8988T (cell line): ENCODE data around the gene CMSS1.
"Not testable (repeated sequence)": the region's sequence is repeated elsewhere in the genome, so short reads cannot be mapped to it uniquely, and the experiment has no call there.

Experiments
- DNase-seq: peaks from one replicate; pipeline ENCODE4 v3.0.0; 2011

The CMSS1 gene

GRCh38 chr3:100033184-100033583, 215.5 kb downstream of the CMSS1 start:
- no peak for DNase-seq

- no peak for DNase-seq
Observed at GRCh38 chr3:100033903-100034471, 216.3 kb downstream of the CMSS1 start.

GRCh38 chr3:100039075-100039474, 221.4 kb downstream of the CMSS1 start:
- DNase-seq = no peak

- DNase-seq = no peak
Observed at GRCh38 chr3:100040451-100041225, 223.0 kb downstream of the CMSS1 start.

- no peak for DNase-seq
Observed at GRCh38 chr3:100041328-100041749, 223.7 kb downstream of the CMSS1 start.

GRCh38 chr3:100042166-100042981, 224.7 kb downstream of the CMSS1 start:
- DNase-seq = no peak

- no peak for DNase-seq
Observed at GRCh38 chr3:100043271-100043670, 225.6 kb downstream of the CMSS1 start.

GRCh38 chr3:100044369-100044768, 226.7 kb downstream of the CMSS1 start:
- no peak for DNase-seq

GRCh38 chr3:100045696-100046095, 228.0 kb downstream of the CMSS1 start:
- no peak for DNase-seq

- no peak for DNase-seq
Observed at GRCh38 chr3:100046986-100047385, 229.3 kb downstream of the CMSS1 start.

GRCh38 chr3:100047455-100048141, 229.9 kb downstream of the CMSS1 start:
- no peak for DNase-seq

- DNase-seq = no peak
Observed at GRCh38 chr3:100048248-100048647, 230.6 kb downstream of the CMSS1 start.

- DNase-seq = not testable (repeated sequence)
Observed at GRCh38 chr3:100051513-100051912, 233.9 kb downstream of the CMSS1 start.

GRCh38 chr3:100053951-100054620, 236.4 kb downstream of the CMSS1 start:
- DNase-seq = no peak

- no peak for DNase-seq
Observed at GRCh38 chr3:100057716-100058575, 240.3 kb downstream of the CMSS1 start.

GRCh38 chr3:100059472-100059871, 241.8 kb downstream of the CMSS1 start:
- no peak for DNase-seq

- no peak for DNase-seq
Observed at GRCh38 chr3:100060685-100061484, 243.2 kb downstream of the CMSS1 start.

- no peak for DNase-seq
Observed at GRCh38 chr3:100062665-100063064, 245.0 kb downstream of the CMSS1 start.

GRCh38 chr3:100063929-100064461, 246.3 kb downstream of the CMSS1 start:
- no peak for DNase-seq

- no peak for DNase-seq
Observed at GRCh38 chr3:100067589-100067988, 249.9 kb downstream of the CMSS1 start.
